SK-N-SH treated with all-trans-retinoic acid at 6 μM for 48 hours (cell line): ENCODE measurements around the gene ZNF778.

Experiments used
- ATAC-seq: fragments of 200-7000 bp; cut with Tn5 transposase; 3 replicates; pipeline ENCODE4 v1.9.1; 2020; ENCODE audit warnings: mild to moderate bottlenecking, moderate library complexity
- ARNTL ChIP-seq: fragments of 450-650 bp; formaldehyde crosslinking; IDR thresholded peaks from 2 replicates; pipeline ENCODE4 v1.5.0; 2020; ENCODE audit warnings: low read depth, mild to moderate bottlenecking, moderate library complexity, borderline replicate concordance
- BACH2 ChIP-seq: fragments of 250-450 bp; sonication (Bioruptor Pico); IDR thresholded peaks from 2 replicates; pipeline ENCODE4 v1.9.0; 2021; ENCODE audit warnings: mild to moderate bottlenecking, borderline replicate concordance
- CSDC2 ChIP-seq: fragments of 250-450 bp; sonication (Bioruptor Pico); IDR thresholded peaks from 2 replicates; pipeline ENCODE4 v1.5.0; 2020; ENCODE audit warnings: mild to moderate bottlenecking, moderate library complexity
- ESRRG ChIP-seq: fragments of 250-450 bp; sonication (Bioruptor Pico); IDR thresholded peaks from 2 replicates; pipeline ENCODE4 v1.6.1; 2021; ENCODE audit warnings: mild to moderate bottlenecking
- GLIS3 ChIP-seq: fragments of 250-450 bp; sonication (Bioruptor Pico); IDR thresholded peaks from 2 replicates; pipeline ENCODE4 v1.5.0; 2020; ENCODE audit warnings: mild to moderate bottlenecking, moderate library complexity
- ISL1 ChIP-seq: fragments of 250-450 bp; sonication (Bioruptor Pico); IDR thresholded peaks from 2 replicates; pipeline ENCODE4 v2.1.2; 2022; ENCODE audit warnings: mild to moderate bottlenecking, moderate library complexity
- OSR1 ChIP-seq: fragments of 250-450 bp; sonication (Bioruptor Pico); IDR thresholded peaks from 2 replicates; pipeline ENCODE4 v1.8.0; 2022; ENCODE audit warnings: moderate library complexity, mild to moderate bottlenecking, inconsistent platforms
- PATZ1 ChIP-seq: fragments of 250-450 bp; sonication (Bioruptor Pico); IDR thresholded peaks from 2 replicates; pipeline ENCODE4 v1.8.0; 2020; ENCODE audit warnings: mild to moderate bottlenecking, moderate library complexity, borderline replicate concordance
- POU6F1 ChIP-seq: fragments of 250-450 bp; sonication (Bioruptor Pico); IDR thresholded peaks from 2 replicates; pipeline ENCODE4 v1.8.0; 2021; ENCODE audit warnings: low read depth, mild to moderate bottlenecking, moderate library complexity, borderline replicate concordance
- PPARA ChIP-seq: fragments of 250-450 bp; sonication (Bioruptor Pico); IDR thresholded peaks from 2 replicates; pipeline ENCODE4 v1.5.0; 2020; ENCODE audit warnings: mild to moderate bottlenecking, borderline replicate concordance
- RARB ChIP-seq: fragments of 250-450 bp; sonication (Bioruptor Pico); IDR thresholded peaks from 2 replicates; pipeline ENCODE4 v1.8.0; 2021; ENCODE audit warnings: mild to moderate bottlenecking, moderate library complexity
- SNAI2 ChIP-seq: fragments of 250-450 bp; sonication (Bioruptor Pico); IDR thresholded peaks from 2 replicates; pipeline ENCODE4 v1.5.0; 2020; ENCODE audit warnings: mild to moderate bottlenecking, moderate library complexity
- TCF4 ChIP-seq: fragments of 250-450 bp; sonication (Bioruptor Pico); IDR thresholded peaks from 2 replicates; pipeline ENCODE4 v1.8.0; 2021; ENCODE audit warnings: mild to moderate bottlenecking, moderate library complexity, borderline replicate concordance
- TOX ChIP-seq: fragments of 250-450 bp; sonication (Bioruptor Pico); IDR thresholded peaks from 2 replicates; pipeline ENCODE4 v1.8.0; 2021; ENCODE audit warnings: mild to moderate bottlenecking, moderate library complexity, borderline replicate concordance
- ZC3H10 ChIP-seq: fragments of 250-450 bp; sonication (Bioruptor Pico); IDR thresholded peaks from 2 replicates; pipeline ENCODE4 v1.5.1; 2021; ENCODE audit warnings: mild to moderate bottlenecking, moderate library complexity
- ZFP3 ChIP-seq: fragments of 250-450 bp; sonication (Bioruptor Pico); IDR thresholded peaks from 2 replicates; pipeline ENCODE4 v1.5.0; 2020; ENCODE audit warnings: mild to moderate bottlenecking, moderate library complexity
- ZFP30 ChIP-seq: fragments of 450-650 bp; formaldehyde crosslinking; IDR thresholded peaks from 2 replicates; pipeline ENCODE4 v1.5.0; 2022; ENCODE audit warnings: mild to moderate bottlenecking, moderate library complexity
- ZNF565 ChIP-seq: fragments of 450-650 bp; formaldehyde crosslinking; conservative IDR thresholded peaks from 2 replicates; pipeline ENCODE4 v1.5.0; 2020; ENCODE audit warnings: low read depth, mild to moderate bottlenecking, moderate library complexity
- ZNF70 ChIP-seq: fragments of 450-650 bp; formaldehyde crosslinking; IDR thresholded peaks from 2 replicates; pipeline ENCODE4 v1.5.0; 2020; ENCODE audit warnings: mild to moderate bottlenecking, moderate library complexity
- ZNF8 ChIP-seq: fragments of 450-650 bp; formaldehyde crosslinking; IDR thresholded peaks from 2 replicates; pipeline ENCODE4 v1.5.0; 2020; ENCODE audit warnings: mild to moderate bottlenecking, moderate library complexity
- TF ChIP-seq, protein P1 (sequence below): fragments of 250-450 bp; sonication (Bioruptor Pico); IDR thresholded peaks from 2 replicates; pipeline ENCODE4 v1.5.1; 2021; ENCODE audit warnings: mild to moderate bottlenecking, moderate library complexity
- TF ChIP-seq, protein P2 (sequence below): fragments of 250-450 bp; sonication (Bioruptor Pico); IDR thresholded peaks from 2 replicates; pipeline ENCODE4 v1.5.0; 2020; ENCODE audit warnings: mild to moderate bottlenecking, moderate library complexity
- TF ChIP-seq, protein P3 (sequence below): fragments of 250-450 bp; sonication (Bioruptor Pico); IDR thresholded peaks from 2 replicates; pipeline ENCODE4 v1.5.1; 2020; ENCODE audit warnings: low read depth, mild to moderate bottlenecking, moderate library complexity

The ZNF778 gene

DNA sequence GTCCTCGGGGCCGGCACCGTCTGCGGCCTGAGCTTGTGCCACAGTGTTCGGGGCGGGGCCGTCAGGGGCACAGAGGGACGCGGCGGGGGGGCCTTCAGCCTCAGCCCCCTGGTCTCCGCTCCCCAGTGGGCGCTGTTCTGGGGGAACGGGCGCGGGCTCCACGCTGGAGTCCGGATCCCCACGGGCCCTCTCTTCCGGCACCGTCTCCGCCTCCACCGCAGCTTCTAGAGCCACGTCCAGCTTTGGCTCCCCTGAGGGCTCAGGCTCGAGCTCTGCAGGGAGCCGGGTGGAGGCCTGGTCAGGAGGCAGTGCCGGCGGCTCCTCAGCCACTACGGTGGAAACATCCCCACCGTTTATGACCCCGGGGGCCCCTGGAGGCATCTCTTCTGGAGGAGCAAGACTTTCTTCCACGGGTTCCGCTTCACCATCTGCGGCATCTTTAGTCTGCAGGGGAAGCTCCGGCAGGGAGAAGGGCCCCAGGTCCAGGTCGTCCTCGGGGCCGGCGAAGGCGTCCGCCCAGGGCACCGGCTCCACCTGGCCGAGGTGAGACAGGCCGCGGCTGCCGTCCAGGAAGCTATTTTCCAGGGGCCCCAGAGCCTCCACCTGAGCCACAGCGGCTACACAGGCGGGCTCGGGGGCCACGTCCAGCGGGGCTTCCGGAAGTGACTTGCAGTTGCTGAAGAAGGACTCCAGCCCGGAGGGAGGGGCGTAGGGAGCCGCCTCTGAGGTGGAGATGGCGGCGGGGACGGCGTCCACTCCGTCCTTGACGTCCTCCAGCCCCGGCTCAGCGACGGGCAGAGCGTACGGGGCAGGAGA is 62.4 kb downstream of the ZNF778 start:
- no peak for ATAC-seq
- TF ChIP-seq CSDC2 (CRISPR knock-in tag) (no peak), ZC3H10 (CRISPR knock-in tag) (no peak), PPARA (no peak), RARB (CRISPR knock-in tag) (no peak), PATZ1 (no peak), TOX (no peak), ZNF70 (CRISPR knock-in tag) (no peak), BACH2 (CRISPR knock-in tag) (no peak), ARNTL (CRISPR knock-in tag) (no peak), ZFP30 (CRISPR knock-in tag) (no peak), ZNF565 (CRISPR knock-in tag) (no peak), ZFP3 (no peak)
- TF ChIP-seq, protein P1, sequence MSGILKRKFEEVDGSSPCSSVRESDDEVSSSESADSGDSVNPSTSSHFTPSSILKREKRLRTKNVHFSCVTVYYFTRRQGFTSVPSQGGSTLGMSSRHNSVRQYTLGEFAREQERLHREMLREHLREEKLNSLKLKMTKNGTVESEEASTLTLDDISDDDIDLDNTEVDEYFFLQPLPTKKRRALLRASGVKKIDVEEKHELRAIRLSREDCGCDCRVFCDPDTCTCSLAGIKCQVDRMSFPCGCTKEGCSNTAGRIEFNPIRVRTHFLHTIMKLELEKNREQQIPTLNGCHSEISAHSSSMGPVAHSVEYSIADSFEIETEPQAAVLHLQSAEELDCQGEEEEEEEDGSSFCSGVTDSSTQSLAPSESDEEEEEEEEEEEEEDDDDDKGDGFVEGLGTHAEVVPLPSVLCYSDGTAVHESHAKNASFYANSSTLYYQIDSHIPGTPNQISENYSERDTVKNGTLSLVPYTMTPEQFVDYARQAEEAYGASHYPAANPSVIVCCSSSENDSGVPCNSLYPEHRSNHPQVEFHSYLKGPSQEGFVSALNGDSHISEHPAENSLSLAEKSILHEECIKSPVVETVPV (CRISPR knock-in tag) = no peak

- TF ChIP-seq ZNF565 (CRISPR knock-in tag) (no peak), ZC3H10 (CRISPR knock-in tag) (no peak), GLIS3 (CRISPR knock-in tag) (no peak), ZNF8 (CRISPR knock-in tag) (no peak), RARB (CRISPR knock-in tag) (no peak), PPARA (no peak), CSDC2 (CRISPR knock-in tag) (no peak), ARNTL (CRISPR knock-in tag) (no peak), TCF4 (no peak), POU6F1 (no peak), ESRRG (no peak), TOX (no peak), OSR1 (CRISPR knock-in tag) (no peak), BACH2 (CRISPR knock-in tag) (no peak), ISL1 (no peak), SNAI2 (CRISPR knock-in tag) (no peak)
- TF ChIP-seq, protein P2, sequence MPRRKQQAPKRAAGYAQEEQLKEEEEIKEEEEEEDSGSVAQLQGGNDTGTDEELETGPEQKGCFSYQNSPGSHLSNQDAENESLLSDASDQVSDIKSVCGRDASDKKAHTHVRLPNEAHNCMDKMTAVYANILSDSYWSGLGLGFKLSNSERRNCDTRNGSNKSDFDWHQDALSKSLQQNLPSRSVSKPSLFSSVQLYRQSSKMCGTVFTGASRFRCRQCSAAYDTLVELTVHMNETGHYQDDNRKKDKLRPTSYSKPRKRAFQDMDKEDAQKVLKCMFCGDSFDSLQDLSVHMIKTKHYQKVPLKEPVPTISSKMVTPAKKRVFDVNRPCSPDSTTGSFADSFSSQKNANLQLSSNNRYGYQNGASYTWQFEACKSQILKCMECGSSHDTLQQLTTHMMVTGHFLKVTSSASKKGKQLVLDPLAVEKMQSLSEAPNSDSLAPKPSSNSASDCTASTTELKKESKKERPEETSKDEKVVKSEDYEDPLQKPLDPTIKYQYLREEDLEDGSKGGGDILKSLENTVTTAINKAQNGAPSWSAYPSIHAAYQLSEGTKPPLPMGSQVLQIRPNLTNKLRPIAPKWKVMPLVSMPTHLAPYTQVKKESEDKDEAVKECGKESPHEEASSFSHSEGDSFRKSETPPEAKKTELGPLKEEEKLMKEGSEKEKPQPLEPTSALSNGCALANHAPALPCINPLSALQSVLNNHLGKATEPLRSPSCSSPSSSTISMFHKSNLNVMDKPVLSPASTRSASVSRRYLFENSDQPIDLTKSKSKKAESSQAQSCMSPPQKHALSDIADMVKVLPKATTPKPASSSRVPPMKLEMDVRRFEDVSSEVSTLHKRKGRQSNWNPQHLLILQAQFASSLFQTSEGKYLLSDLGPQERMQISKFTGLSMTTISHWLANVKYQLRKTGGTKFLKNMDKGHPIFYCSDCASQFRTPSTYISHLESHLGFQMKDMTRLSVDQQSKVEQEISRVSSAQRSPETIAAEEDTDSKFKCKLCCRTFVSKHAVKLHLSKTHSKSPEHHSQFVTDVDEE (CRISPR knock-in tag) = no peak
- no peak for ATAC-seq
Observed at GRCh38 chr16:89280546-89281188, 63.2 kb downstream of the ZNF778 start.

DNA sequence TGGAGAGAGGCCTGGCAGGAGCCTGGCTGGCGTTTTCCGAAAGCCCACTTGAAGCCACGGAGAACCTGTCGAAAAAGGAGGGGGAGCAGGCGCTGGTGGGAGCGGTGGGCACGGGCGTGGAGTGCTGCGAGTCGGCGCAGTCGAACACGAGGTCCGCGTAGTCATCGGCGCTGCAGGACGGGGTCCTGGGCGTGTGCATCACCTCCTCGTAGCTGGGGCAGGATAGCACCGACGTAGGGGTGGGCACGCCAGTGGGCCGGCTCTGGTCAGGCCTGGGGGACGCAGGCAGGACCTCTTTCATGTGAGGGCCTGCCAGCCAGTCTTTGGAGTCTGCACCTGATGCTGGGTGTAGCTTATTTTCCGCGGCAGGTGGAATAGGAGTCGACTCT is 63.7 kb downstream of the ZNF778 start:
- no peak for ATAC-seq
- TF ChIP-seq PPARA (no peak), ZNF70 (CRISPR knock-in tag) (no peak), ARNTL (CRISPR knock-in tag) (no peak), POU6F1 (no peak), TOX (no peak), TCF4 (no peak), ZFP30 (CRISPR knock-in tag) (no peak), SNAI2 (CRISPR knock-in tag) (no peak)
- TF ChIP-seq, protein P3, sequence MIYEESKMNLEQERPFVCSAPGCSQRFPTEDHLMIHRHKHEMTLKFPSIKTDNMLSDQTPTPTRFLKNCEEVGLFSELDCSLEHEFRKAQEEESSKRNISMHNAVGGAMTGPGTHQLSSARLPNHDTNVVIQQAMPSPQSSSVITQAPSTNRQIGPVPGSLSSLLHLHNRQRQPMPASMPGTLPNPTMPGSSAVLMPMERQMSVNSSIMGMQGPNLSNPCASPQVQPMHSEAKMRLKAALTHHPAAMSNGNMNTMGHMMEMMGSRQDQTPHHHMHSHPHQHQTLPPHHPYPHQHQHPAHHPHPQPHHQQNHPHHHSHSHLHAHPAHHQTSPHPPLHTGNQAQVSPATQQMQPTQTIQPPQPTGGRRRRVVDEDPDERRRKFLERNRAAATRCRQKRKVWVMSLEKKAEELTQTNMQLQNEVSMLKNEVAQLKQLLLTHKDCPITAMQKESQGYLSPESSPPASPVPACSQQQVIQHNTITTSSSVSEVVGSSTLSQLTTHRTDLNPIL (CRISPR knock-in tag) = no peak
- TF ChIP-seq, protein P2 (CRISPR knock-in tag) = no peak
